Measurements from ENCODE around the gene OSBPL6. TPM values are rescaled to one million over a fixed set of nuclear protein-coding genes. Genes with fewer than 3 reads are reported as not detected.

OSBPL6 gene
- total and polyA plus RNA-seq, 9 of the 15 experiments (the other 6 are each of a cell fraction or from before 2014, with no cell fraction given) = 3.4 to 12.7 (median 9.3) TPM

- TF ChIP-seq CHD7 (IDR thresholded peaks at IDR 0.05; ENCODE audit: low read depth, low read length) = no peak
- TF ChIP-seq RBM22 (IDR thresholded peaks at IDR 0.05; ENCODE audit: low read depth, low read length, poor library complexity, severe bottlenecking) = no peak
- TF ChIP-seq STAG1 (CRISPR knock-in tag; IDR thresholded peaks at IDR 0.05; ENCODE audit: borderline replicate concordance) = no peak; the same call in 1 of the 2 replicates
- TF ChIP-seq HDAC6 (IDR thresholded peaks at IDR 0.05; ENCODE audit: low read depth, low read length) = no peak
- 0 out of 2 replicates have a peak, but pooled peaks have one; percentile 24 for TF ChIP-seq PKNOX1 (IDR thresholded peaks at IDR 0.05)
- TF ChIP-seq SMAD4 (CRISPR knock-in tag; conservative IDR thresholded peaks at IDR 0.05) = peak; percentile 87
- TF ChIP-seq MLX (CRISPR knock-in tag; conservative IDR thresholded peaks at IDR 0.05) = no peak
- no peak for TF ChIP-seq TEAD2 (tag; IDR thresholded peaks at IDR 0.05)
- 0 out of 2 replicates have a peak, but pooled peaks have one; percentile 21 for TF ChIP-seq STAT5A (IDR thresholded peaks at IDR 0.05; ENCODE audit: borderline replicate concordance, low read length)
- TF ChIP-seq ZNF696 (CRISPR knock-in tag; conservative IDR thresholded peaks at IDR 0.05) = no peak
- TF ChIP-seq U2AF1 (optimal IDR thresholded peaks at IDR 0.05; ENCODE audit: low read depth, low read length) = no peak
Observed at GRCh38 chr2:178414266-178415247, 220.2 kb downstream of the OSBPL6 start (continued).
